Common myeloid progenitor, CD34-positive (primary cell): ENCODE data around the gene SARM1.
A peak's percentile ranks its signal among the peaks of the same experiment; 100 is the strongest.

Experiments used
- CTCF ChIA-PET: fragments of 350-600 bp; sonication (Branson Sonifier 250); formaldehyde crosslinking; loops from one replicate; lab custom pipeline; 2021; ENCODE audit warnings: antibody characterized with exemption; lab: Charles Lee
- POLR2A ChIA-PET: fragments of 350-600 bp; sonication (Branson Sonifier 250); formaldehyde crosslinking; loops from one replicate; lab custom pipeline; 2021; ENCODE audit warnings: antibody characterized with exemption; lab: Charles Lee
- DNase-seq, 3 donors: peaks; one replicate each; pipeline versions ENCODE4 v3.0.0 to v3.0.0-alpha.2; 2013
- H3K27ac ChIP-seq, 2 experiments: 1 replicate in 1 of 2; 2 replicates in 1 of 2; pipeline ENCODE4 v1.7.0; 2013; ENCODE audit warnings: inconsistent platforms in 2 of 2, low read length in 2 of 2, mild to moderate bottlenecking in 2 of 2, low read depth in 1 of 2, moderate library complexity in 1 of 2; ENCODE audit not compliant: severe bottlenecking in 2 of 2, insufficient read depth in 1 of 2, poor library complexity in 1 of 2
- H3K27me3 ChIP-seq, 5 experiments: replicated peaks in 2 of 5; 1 replicate in 3 of 5; 2 replicates in 2 of 5; pipeline versions ENCODE4 v1.6.1 to v1.7.0; 2013; ENCODE audit warnings: low read length in 4 of 5, mild to moderate bottlenecking in 2 of 5, moderate library complexity in 2 of 5, inconsistent platforms in 1 of 5; ENCODE audit not compliant: insufficient read depth in 5 of 5, control insufficient read depth in 4 of 5
- H3K36me3 ChIP-seq, 4 experiments: 1 replicate in 2 of 4; 2 replicates in 2 of 4; pipeline versions ENCODE4 v1.6.1 to v1.7.0; 2013; ENCODE audit warnings: low read length in 3 of 4, control low read depth in 1 of 4, mild to moderate bottlenecking in 1 of 4; ENCODE audit not compliant: control insufficient read depth in 4 of 4, insufficient read depth in 4 of 4
- H3K4me1 ChIP-seq, 4 experiments: 1 replicate in 3 of 4; 2 replicates in 1 of 4; pipeline versions ENCODE4 v1.6.1 to v1.7.1; 2013; ENCODE audit warnings: low read length in 3 of 4, mild to moderate bottlenecking in 3 of 4, control low read depth in 1 of 4, inconsistent platforms in 1 of 4, moderate library complexity in 1 of 4; ENCODE audit not compliant: control insufficient read depth in 4 of 4, insufficient read depth in 4 of 4; ENCODE audit errors: control extremely low read depth in 1 of 4
- H3K4me3 ChIP-seq, 7 experiments: 1 replicate in 4 of 7; 2 replicates in 3 of 7; pipeline versions ENCODE4 v1.5.1 to v1.7.0; 2013; ENCODE audit warnings: mild to moderate bottlenecking in 7 of 7, low read length in 6 of 7, moderate library complexity in 6 of 7, inconsistent platforms in 2 of 7, low read depth in 2 of 7, control low read depth in 1 of 7; ENCODE audit not compliant: insufficient read depth in 4 of 7, control insufficient read depth in 1 of 7; ENCODE audit errors: extremely low read depth in 1 of 7
- H3K9me3 ChIP-seq, 5 experiments: 1 replicate in 4 of 5; 2 replicates in 1 of 5; pipeline versions ENCODE4 v1.6.1 to v1.7.1; 2013; ENCODE audit warnings: low read length in 4 of 5, mild to moderate bottlenecking in 2 of 5, inconsistent platforms in 1 of 5, low read depth in 1 of 5, moderate library complexity in 1 of 5; ENCODE audit not compliant: control insufficient read depth in 4 of 5, insufficient read depth in 2 of 5; ENCODE audit errors: control extremely low read depth in 1 of 5
- whole genome bisulfite sequencing: methylation state at CpG from one replicate; pipeline ENCODE4 v1.1.5; 2013; ENCODE audit not compliant: insufficient coverage; 5-methylcytosine and 5-hydroxymethylcytosine counted together

Gene SARM1

GRCh38 chr17:28339431-28339830 is 32.1 kb upstream of the SARM1 start:
- no peak for DNase-seq
- no peaks in the 10 kb centered on the region for H3K9me3 ChIP-seq
- no peaks in the 10 kb centered on the region for H3K27me3 ChIP-seq
- H3K27ac ChIP-seq, result no peak overlapping the region
- WGBS, result over 99% methylated on average over 12 of the region's 15 CpGs
- no peak overlapping the region for H3K4me3 ChIP-seq
- H3K4me1 ChIP-seq, result peaks cover 3 to 19% (median 15%) of the 10 kb centered on the region in 4 experiments
- H3K36me3 ChIP-seq, result peaks cover 10 to 49% (median 29%) of the 10 kb centered on the region in 4 experiments
- ChIA-PET POLR2A (no interaction called here), CTCF (no interaction called here)

GRCh38 chr17:28340374-28340773 is 31.1 kb upstream of the SARM1 start:
- Histone ChIP-seq H3K36me3 (peaks cover 10 to 58% (median 35%) of the 10 kb centered on the region in 4 experiments), H3K4me1 (peaks cover 0 to 14% (median 8%) of the 10 kb centered on the region in 4 experiments), H3K9me3 (no peaks in the 10 kb centered on the region), H3K27me3 (no peaks in the 10 kb centered on the region), H3K4me3 (no peak overlapping the region), H3K27ac (no peak overlapping the region)
- DNase-seq, result no peak
- CTCF ChIA-PET, result interaction anchor here (1.5 kb wide), 1 partner anchor 10 kb away, joined by 3 read pairs; no protein-coding TSS in a partner anchor
- POLR2A ChIA-PET, result no interaction called here
- 95% methylated on average over 4 of the region's 6 CpGs for WGBS

DNA sequence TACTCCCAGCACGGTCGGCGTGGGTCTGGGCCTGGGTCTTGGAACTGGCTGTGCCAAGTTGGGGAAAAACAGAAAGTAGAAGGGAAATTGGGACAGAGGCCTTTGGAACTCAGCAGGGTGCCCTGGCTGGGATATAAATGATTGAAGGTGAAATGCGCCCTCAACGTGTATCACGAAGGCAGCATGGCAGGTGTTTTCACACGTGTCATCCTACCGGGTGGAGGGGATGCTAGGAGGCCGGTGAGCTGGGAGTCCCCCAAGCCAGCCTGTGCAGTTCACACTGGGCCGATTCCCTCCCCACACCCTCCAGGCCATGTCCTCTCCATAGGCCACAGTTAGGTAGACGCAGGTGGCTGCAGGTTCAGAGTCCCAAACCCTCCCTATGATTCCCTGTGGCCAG is 30.0 kb upstream of the SARM1 start:
- peaks cover 0 to 7% (median 2%) of the 10 kb centered on the region in 4 experiments for H3K4me1 ChIP-seq
- no peak overlapping the region for H3K27ac ChIP-seq
- no peaks in the 10 kb centered on the region for H3K9me3 ChIP-seq
- no peak overlapping the region for H3K4me3 ChIP-seq
- ChIA-PET CTCF (interaction anchor here (1.5 kb wide), 1 partner anchor 8 kb away, joined by 3 read pairs; no protein-coding TSS in a partner anchor), POLR2A (no interaction called here)
- peaks cover 12 to 69% (median 45%) of the 10 kb centered on the region in 4 experiments for H3K36me3 ChIP-seq
- DNase-seq, result no peak
- WGBS, result 99% methylated on average over 11 of the region's 11 CpGs
- no peaks in the 10 kb centered on the region for H3K27me3 ChIP-seq

DNA sequence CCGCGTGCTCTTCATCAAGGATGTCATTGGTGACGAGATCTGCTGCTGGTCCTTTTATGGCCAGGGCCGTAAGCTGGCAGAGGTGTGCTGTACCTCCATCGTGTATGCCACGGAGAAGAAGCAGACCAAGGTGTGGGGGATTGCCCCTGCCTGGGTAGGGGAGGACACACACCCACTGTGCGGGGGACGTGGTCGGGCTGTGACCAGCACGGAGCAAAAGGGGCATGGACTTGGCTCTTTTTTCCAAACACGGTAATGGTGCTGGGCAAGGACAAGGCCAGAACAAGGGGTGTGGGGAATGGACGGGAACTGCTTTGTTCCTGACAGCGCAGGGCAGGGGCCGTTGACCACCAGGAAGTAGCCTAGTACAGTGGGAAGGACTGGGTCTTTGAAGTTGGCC is 29.2 kb upstream of the SARM1 start:
- Histone ChIP-seq H3K4me3 (no peak overlapping the region), H3K27ac (no peak overlapping the region), H3K4me1 (peaks cover 0 to under 1% (median 0%) of the 10 kb centered on the region in 4 experiments), H3K36me3 (peaks cover 12 to 77% (median 52%) of the 10 kb centered on the region in 4 experiments), H3K27me3 (no peaks in the 10 kb centered on the region), H3K9me3 (no peaks in the 10 kb centered on the region)
- CTCF ChIA-PET, result interaction anchor here (0.7 kb wide), 1 partner anchor 73 kb away, joined by 3 read pairs; no protein-coding TSS in a partner anchor
- POLR2A ChIA-PET, result no interaction called here
- 97% methylated on average over 13 of the region's 14 CpGs for WGBS
- no peak for DNase-seq

DNA sequence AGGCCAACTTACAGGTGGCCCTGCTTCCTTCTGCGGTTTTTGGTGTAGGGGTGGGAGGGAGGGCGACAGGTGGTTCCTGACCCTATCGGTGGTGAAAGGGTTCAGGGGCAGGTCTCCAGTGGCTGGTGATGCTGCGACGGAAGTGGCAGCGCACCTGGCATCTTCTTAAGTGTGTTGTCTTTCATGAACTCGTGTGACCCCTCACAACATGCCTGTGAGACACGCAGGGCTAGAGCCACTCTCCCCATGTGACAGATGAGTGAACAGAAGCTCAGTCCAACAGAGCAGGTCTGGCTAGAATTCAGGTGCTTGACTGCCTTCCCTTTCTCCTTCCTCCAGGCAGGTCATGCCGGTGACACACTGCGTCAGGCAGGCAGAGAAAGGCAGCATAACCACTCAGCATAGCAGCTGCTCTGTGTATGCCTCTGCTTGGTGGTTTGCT is 28.0 kb upstream of the SARM1 start:
- Histone ChIP-seq H3K4me1 (no peaks in the 10 kb centered on the region), H3K9me3 (no peaks in the 10 kb centered on the region), H3K27me3 (no peaks in the 10 kb centered on the region), H3K27ac (no peak overlapping the region), H3K4me3 (no peak overlapping the region), H3K36me3 (peaks cover 12 to 88% (median 62%) of the 10 kb centered on the region in 4 experiments)
- peak in 1 of 3 donors; percentile 8 for DNase-seq
- CTCF ChIA-PET, result interaction anchor here (0.6 kb wide), 2 partner anchors 15 to 512 kb away, joined by 3 to 4 read pairs; no protein-coding TSS in a partner anchor
- 95% methylated on average over 8 of the region's 10 CpGs for WGBS
- POLR2A ChIA-PET, result no interaction called here

- POLR2A ChIA-PET, result interaction anchor here (1.0 kb wide), 1 partner anchor 17 kb away, joined by 3 read pairs; no protein-coding TSS in a partner anchor
- Histone ChIP-seq H3K27me3 (no peaks in the 10 kb centered on the region), H3K36me3 (peaks cover 12 to 93% (median 64%) of the 10 kb centered on the region in 4 experiments), H3K4me1 (no peaks in the 10 kb centered on the region), H3K9me3 (no peaks in the 10 kb centered on the region), H3K4me3 (no peak overlapping the region), H3K27ac (no peak overlapping the region)
- WGBS, result 93% methylated on average over 9 of the region's 9 CpGs
- CTCF ChIA-PET, result no interaction called here
- no peak for DNase-seq
These were observed 27.5 kb upstream of the SARM1 start for GRCh38 chr17:28344011-28344410.

GRCh38 chr17:28344435-28344901 is 27.0 kb upstream of the SARM1 start:
- WGBS, result 97% methylated on average over 19 of the region's 19 CpGs
- H3K27me3 ChIP-seq, result no peaks in the 10 kb centered on the region
- ChIA-PET POLR2A (interaction anchor here (1.0 kb wide), 1 partner anchor 17 kb away, joined by 3 read pairs; no protein-coding TSS in a partner anchor), CTCF (no interaction called here)
- no peak for DNase-seq
- H3K27ac ChIP-seq, result no peak overlapping the region
- no peak overlapping the region for H3K4me3 ChIP-seq
- H3K36me3 ChIP-seq, result peaks cover 12 to 97% (median 64%) of the 10 kb centered on the region in 4 experiments
- H3K9me3 ChIP-seq, result no peaks in the 10 kb centered on the region
- no peaks in the 10 kb centered on the region for H3K4me1 ChIP-seq
